ENCODE data around the gene RABGAP1L.
"Not testable (repeated sequence)": the region's sequence is repeated elsewhere in the genome, so short reads cannot be mapped to it uniquely, and the experiment has no call there.

Gene RABGAP1L

GRCh38 chr1:174788981-174789380 lies 629.7 kb downstream of the RABGAP1L start:
- in situ Hi-C loops (cut with MboI; ENCODE audit: low sequenced_read_pairs): no loop called here

- in situ Hi-C loops (cut with MboI; ENCODE audit: low sequenced_read_pairs): no loop called here
Observed at GRCh38 chr1:174789399-174789798, 630.1 kb downstream of the RABGAP1L start.

GRCh38 chr1:174791863-174792262 lies 632.5 kb downstream of the RABGAP1L start:
- in situ Hi-C loops (cut with MboI; ENCODE audit: low sequenced_read_pairs): no loop called here

- in situ Hi-C loops (cut with MboI; ENCODE audit: low sequenced_read_pairs): no loop called here
Observed at GRCh38 chr1:174794861-174795260, 635.5 kb downstream of the RABGAP1L start.

- in situ Hi-C loops (cut with MboI; ENCODE audit: low sequenced_read_pairs): no loop called here
Observed at GRCh38 chr1:174795806-174796205, 636.5 kb downstream of the RABGAP1L start.

- in situ Hi-C loops (cut with MboI; ENCODE audit: low sequenced_read_pairs): no loop called here
Observed at GRCh38 chr1:174797398-174797797, 638.1 kb downstream of the RABGAP1L start.

GRCh38 chr1:174799136-174799479 lies 639.8 kb downstream of the RABGAP1L start:
- in situ Hi-C loops (cut with MboI; ENCODE audit: low sequenced_read_pairs): no loop called here

- in situ Hi-C loops (cut with MboI; ENCODE audit: low sequenced_read_pairs): no loop called here
Observed at GRCh38 chr1:174800216-174800851, 641.0 kb downstream of the RABGAP1L start.

- in situ Hi-C loops (cut with MboI; ENCODE audit: low sequenced_read_pairs): no loop called here
Observed at GRCh38 chr1:174800876-174801275, 641.6 kb downstream of the RABGAP1L start.

GRCh38 chr1:174809755-174810280 lies 650.5 kb downstream of the RABGAP1L start:
- in situ Hi-C loops (cut with MboI; ENCODE audit: low sequenced_read_pairs): no loop called here

- in situ Hi-C loops (cut with MboI; ENCODE audit: low sequenced_read_pairs): no loop called here
Observed at GRCh38 chr1:174812016-174812415, 652.7 kb downstream of the RABGAP1L start.

- in situ Hi-C loops (cut with MboI; ENCODE audit: low sequenced_read_pairs): no loop called here
Observed at GRCh38 chr1:174812656-174813055, 653.3 kb downstream of the RABGAP1L start.

GRCh38 chr1:174815036-174815435 lies 655.7 kb downstream of the RABGAP1L start:
- in situ Hi-C loops (cut with MboI; ENCODE audit: low sequenced_read_pairs): no loop called here

- in situ Hi-C loops (cut with MboI; ENCODE audit: low sequenced_read_pairs): no loop called here
Observed at GRCh38 chr1:174815474-174815908, 656.2 kb downstream of the RABGAP1L start.

- in situ Hi-C loops (cut with MboI; ENCODE audit: low sequenced_read_pairs): not testable (repeated sequence)
Observed at GRCh38 chr1:174816621-174817020, 657.3 kb downstream of the RABGAP1L start.

GRCh38 chr1:174818014-174818616 lies 658.8 kb downstream of the RABGAP1L start:
- in situ Hi-C loops (cut with MboI; ENCODE audit: low sequenced_read_pairs): no loop called here

- in situ Hi-C loops (cut with MboI; ENCODE audit: low sequenced_read_pairs): no loop called here
Observed at GRCh38 chr1:174818951-174819350, 659.6 kb downstream of the RABGAP1L start.

GRCh38 chr1:174819596-174819995 lies 660.3 kb downstream of the RABGAP1L start:
- in situ Hi-C loops (cut with MboI; ENCODE audit: low sequenced_read_pairs): no loop called here

GRCh38 chr1:174825127-174825526 lies 665.8 kb downstream of the RABGAP1L start:
- in situ Hi-C loops (cut with MboI; ENCODE audit: low sequenced_read_pairs): no loop called here

- in situ Hi-C loops (cut with MboI; ENCODE audit: low sequenced_read_pairs): no loop called here
Observed at GRCh38 chr1:174825806-174826205, 666.5 kb downstream of the RABGAP1L start.

GRCh38 chr1:174828264-174828663 lies 668.9 kb downstream of the RABGAP1L start:
- in situ Hi-C loops (cut with MboI; ENCODE audit: low sequenced_read_pairs): no loop called here

GRCh38 chr1:174829990-174830389 lies 670.7 kb downstream of the RABGAP1L start:
- in situ Hi-C loops (cut with MboI; ENCODE audit: low sequenced_read_pairs): no loop called here

- in situ Hi-C loops (cut with MboI; ENCODE audit: low sequenced_read_pairs): no loop called here
Observed at GRCh38 chr1:174836543-174836942, 677.2 kb downstream of the RABGAP1L start.

Data from HL-60/S4 treated with phorbol 12-myristate 13-acetate at 8.2 ng/mL for 4 days and 3 days (cell line).